Measurements from ENCODE around the gene SMC1B. TPM values are rescaled to one million over a fixed set of nuclear protein-coding genes. Genes with fewer than 3 reads are reported as not detected.
"Not testable (repeated sequence)": the region's sequence is repeated elsewhere in the genome, so short reads cannot be mapped to it uniquely, and the experiment has no call there.

Gene SMC1B
- total RNA-seq, 1 donor from 2014 or later: 0.83 TPM

DNA sequence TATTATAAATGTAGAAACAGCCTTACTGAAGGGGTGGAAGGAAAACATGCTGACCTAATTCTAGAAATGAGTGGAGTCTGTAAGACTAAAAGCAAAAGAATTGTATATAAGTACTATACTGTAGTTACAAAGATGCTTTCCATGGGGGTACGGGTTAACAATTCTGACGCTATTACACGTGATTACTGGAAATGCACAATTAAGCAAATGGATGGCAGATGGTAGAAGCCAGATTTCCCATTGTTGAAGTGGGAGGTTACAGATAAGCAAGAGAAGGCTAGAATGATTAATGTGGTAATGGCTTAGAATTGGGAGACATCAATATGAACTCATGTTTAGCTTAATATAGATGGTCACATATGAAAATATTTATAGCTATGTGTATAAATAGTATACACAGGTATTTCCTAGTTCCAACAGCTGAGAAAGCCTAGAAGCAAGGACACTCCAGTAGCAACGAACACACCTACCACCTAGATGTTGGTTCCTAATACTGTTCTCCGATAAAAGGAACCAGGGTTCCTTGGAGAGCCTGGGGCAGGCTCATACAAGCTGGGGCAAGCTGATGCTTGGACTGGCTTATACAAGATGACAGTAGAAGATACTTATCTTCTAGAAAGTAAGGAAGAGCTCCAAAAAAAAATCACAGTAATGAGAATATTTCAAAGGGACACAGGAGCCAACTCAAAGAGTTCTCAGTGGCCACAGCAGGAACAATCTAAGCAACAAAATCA, 13.5 kb downstream of the SMC1B start:
- H3K27me3 Mint-ChIP-seq (ENCODE audit: insufficient read depth): peaks cover 13% of the 10 kb centered on the region
- intact Hi-C loops (cut with micrococcal nuclease): no loop called here
- H3K9me3 Mint-ChIP-seq: no peaks in the 10 kb centered on the region
- no peak for DNase-seq (ENCODE audit: low spot score)
- no peak overlapping the region for H3K4me3 Mint-ChIP-seq
- no peaks in the 10 kb centered on the region for H3K4me1 Mint-ChIP-seq (ENCODE audit: low read depth)
- no peak overlapping the region for H3K27ac Mint-ChIP-seq
- H3K36me3 Mint-ChIP-seq (ENCODE audit: low read depth): no peaks in the 10 kb centered on the region

DNA sequence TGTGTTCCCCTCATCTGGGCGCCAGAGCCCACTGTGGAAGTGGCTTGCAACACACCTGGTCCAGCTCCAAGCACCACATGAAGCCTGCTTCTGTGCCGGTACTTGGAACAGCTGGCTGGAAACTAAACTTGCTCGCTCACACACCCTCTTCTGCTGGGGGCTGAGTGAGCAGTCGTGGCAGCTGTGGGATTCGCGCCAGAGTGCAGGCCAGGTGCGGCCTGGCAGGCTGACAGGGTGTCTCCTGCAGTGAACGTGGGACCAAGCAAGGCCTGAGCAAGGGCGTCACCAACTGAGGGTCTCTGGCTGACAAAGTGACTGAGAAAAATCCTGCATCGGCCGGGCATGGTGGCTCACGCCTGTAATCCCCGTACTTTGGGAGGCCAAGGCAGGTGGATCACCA, 15.2 kb downstream of the SMC1B start:
- no peak overlapping the region for H3K27ac Mint-ChIP-seq
- peaks cover 10% of the 10 kb centered on the region for H3K27me3 Mint-ChIP-seq (ENCODE audit: insufficient read depth)
- no peaks in the 10 kb centered on the region for H3K36me3 Mint-ChIP-seq (ENCODE audit: low read depth)
- DNase-seq (ENCODE audit: low spot score): no peak
- H3K9me3 Mint-ChIP-seq: no peaks in the 10 kb centered on the region
- H3K4me1 Mint-ChIP-seq (ENCODE audit: low read depth): no peaks in the 10 kb centered on the region
- H3K4me3 Mint-ChIP-seq: no peak overlapping the region
- intact Hi-C loops (cut with micrococcal nuclease): no loop called here

DNA sequence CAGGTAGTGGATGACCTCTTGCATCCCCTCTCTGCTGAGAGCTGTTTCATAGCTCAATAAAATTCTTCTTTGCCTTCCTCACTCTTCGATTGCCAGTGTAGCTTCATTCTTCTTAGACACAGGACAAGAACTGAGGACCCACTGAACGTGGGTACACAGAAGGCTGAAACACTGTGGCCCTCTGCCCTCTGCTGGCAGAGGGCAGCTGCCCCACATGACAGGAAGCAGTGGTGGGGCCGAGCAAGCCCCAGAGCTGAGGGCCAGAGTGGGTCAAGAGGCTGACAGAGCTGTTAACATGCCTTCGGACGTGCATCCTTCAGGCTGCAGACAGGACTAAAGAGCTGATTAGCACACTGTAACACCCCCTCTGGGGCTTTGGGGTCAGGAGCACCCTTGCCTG, 15.6 kb downstream of the SMC1B start:
- Mint-ChIP-seq H3K27ac (no peak overlapping the region), H3K4me1 (ENCODE audit: low read depth) (no peaks in the 10 kb centered on the region), H3K36me3 (ENCODE audit: low read depth) (no peaks in the 10 kb centered on the region), H3K27me3 (ENCODE audit: insufficient read depth) (peaks cover 10% of the 10 kb centered on the region), H3K4me3 (no peak overlapping the region), H3K9me3 (no peaks in the 10 kb centered on the region)
- DNase-seq (ENCODE audit: low spot score): no peak
- intact Hi-C loops (cut with micrococcal nuclease): loop anchor here (2.0 kb wide), 1 partner anchor 129 kb away; no protein-coding TSS in a partner anchor

DNA sequence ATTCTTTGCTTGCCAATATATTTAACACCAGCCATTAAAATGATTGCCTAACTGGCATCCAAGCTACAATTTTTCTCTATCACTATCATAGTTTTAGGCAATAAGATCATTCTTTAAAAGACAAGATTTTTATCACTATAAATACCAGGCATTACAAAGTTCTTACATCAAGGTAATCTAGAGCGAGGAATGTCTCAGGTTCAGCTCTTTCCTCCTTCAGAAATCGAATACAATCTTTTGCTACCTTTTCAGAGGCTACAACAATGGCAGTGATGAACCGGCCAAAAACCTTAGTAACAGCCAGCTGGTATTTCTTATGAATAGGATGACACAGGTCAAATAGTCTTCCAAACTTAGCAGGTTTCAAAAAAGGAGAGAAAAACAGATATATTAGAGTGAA, 23.9 kb downstream of the SMC1B start:
- H3K4me1 Mint-ChIP-seq (ENCODE audit: low read depth): no peaks in the 10 kb centered on the region
- H3K9me3 Mint-ChIP-seq: no peaks in the 10 kb centered on the region
- H3K4me3 Mint-ChIP-seq: no peak overlapping the region
- peaks cover 17% of the 10 kb centered on the region for H3K27me3 Mint-ChIP-seq (ENCODE audit: insufficient read depth)
- intact Hi-C loops (cut with micrococcal nuclease): no loop called here
- no peak overlapping the region for H3K27ac Mint-ChIP-seq
- no peaks in the 10 kb centered on the region for H3K36me3 Mint-ChIP-seq (ENCODE audit: low read depth)
- DNase-seq (ENCODE audit: low spot score): no peak

DNA sequence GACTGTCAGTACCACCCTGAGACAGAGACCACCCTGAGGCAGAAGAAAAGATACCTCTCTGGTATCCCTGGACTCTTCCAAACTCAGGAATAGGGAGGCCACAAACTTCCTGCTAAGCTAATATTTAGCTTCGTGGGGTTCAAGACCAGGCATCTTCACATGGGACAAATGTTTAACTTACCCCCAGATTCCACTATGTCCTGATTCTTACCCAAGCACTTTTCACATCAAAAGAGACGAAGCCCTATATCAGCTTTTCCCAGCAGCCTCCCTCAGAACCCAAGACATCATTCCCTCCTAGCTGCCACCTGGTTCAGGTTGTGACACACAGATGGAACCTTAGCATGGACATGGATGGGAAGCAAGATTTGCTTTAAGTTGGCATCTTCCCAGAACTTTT, 32.1 kb downstream of the SMC1B start:
- no peak overlapping the region for H3K4me3 Mint-ChIP-seq
- H3K4me1 Mint-ChIP-seq (ENCODE audit: low read depth): no peaks in the 10 kb centered on the region
- no peak overlapping the region for H3K27ac Mint-ChIP-seq
- H3K36me3 Mint-ChIP-seq (ENCODE audit: low read depth): no peaks in the 10 kb centered on the region
- no peaks in the 10 kb centered on the region for H3K9me3 Mint-ChIP-seq
- no peak for DNase-seq (ENCODE audit: low spot score)
- intact Hi-C loops (cut with micrococcal nuclease): no loop called here
- peaks cover 24% of the 10 kb centered on the region for H3K27me3 Mint-ChIP-seq (ENCODE audit: insufficient read depth)

DNA sequence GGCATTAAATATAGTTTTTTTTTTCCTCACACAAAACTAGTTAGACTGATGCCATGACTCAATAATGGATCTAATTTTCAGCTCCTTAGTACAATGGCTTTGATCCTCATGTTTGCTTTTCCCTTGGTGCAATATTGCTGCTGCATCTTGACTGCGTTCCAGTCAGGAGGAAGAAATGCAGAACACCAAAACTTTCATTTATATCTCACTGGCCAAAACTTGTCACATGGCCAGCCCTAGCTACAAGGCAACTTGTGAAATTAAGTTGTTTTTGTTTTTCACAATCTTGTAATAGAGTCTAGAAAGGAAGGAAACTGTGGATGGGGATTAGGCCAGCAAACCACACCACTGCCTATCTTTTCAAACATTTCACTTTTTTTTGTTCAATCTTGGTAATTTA, 36.7 kb downstream of the SMC1B start:
- no peaks in the 10 kb centered on the region for H3K9me3 Mint-ChIP-seq
- peaks cover 21% of the 10 kb centered on the region for H3K27me3 Mint-ChIP-seq (ENCODE audit: insufficient read depth)
- no peak overlapping the region for H3K27ac Mint-ChIP-seq
- H3K4me3 Mint-ChIP-seq: no peak overlapping the region
- intact Hi-C loops (cut with micrococcal nuclease): no loop called here
- no peaks in the 10 kb centered on the region for H3K36me3 Mint-ChIP-seq (ENCODE audit: low read depth)
- DNase-seq (ENCODE audit: low spot score): no peak
- no peaks in the 10 kb centered on the region for H3K4me1 Mint-ChIP-seq (ENCODE audit: low read depth)

DNA sequence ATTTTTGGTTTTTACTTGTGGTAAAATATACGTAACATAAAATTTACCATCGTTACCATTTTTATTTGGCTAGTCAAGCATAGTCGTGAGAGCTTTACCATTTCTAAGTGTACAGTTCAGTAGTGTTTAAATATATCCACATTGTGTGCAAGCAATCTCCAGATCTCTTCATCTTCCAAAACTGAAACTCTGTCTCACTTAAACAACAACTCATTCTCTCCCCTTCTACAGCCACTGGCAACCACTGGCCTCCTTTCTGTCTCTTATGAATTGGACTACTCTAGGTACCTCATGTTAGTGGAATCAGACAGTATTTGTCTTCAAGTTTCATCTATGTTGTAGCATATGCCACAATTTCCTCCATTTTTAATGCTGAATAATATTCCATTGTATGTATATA, 37.4 kb downstream of the SMC1B start:
- intact Hi-C loops (cut with micrococcal nuclease): no loop called here
- Mint-ChIP-seq H3K9me3 (no peaks in the 10 kb centered on the region), H3K27me3 (ENCODE audit: insufficient read depth) (peaks cover 21% of the 10 kb centered on the region), H3K4me3 (no peak overlapping the region), H3K27ac (no peak overlapping the region), H3K4me1 (ENCODE audit: low read depth) (no peaks in the 10 kb centered on the region), H3K36me3 (ENCODE audit: low read depth) (no peaks in the 10 kb centered on the region)
- DNase-seq (ENCODE audit: low spot score): no peak

DNA sequence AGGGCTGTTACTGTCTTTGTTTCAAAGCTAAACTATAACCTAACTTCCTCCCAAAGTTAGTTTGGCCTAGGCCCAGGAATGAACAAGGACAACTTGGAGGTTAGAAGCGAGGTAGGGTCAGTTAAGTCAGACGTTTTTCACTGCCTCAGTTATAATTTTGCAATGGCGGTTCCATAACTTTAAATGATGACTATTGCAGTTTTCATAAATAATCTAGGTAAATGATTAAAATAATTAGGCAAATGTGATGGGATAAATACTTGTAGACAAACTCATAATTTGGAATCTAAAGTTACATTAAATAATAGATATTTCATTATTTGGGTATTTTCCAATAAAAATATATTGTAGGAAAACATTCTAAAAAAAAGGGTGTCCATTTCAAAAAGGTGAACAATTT, 39.8 kb downstream of the SMC1B start:
- DNase-seq (ENCODE audit: low spot score); intact Hi-C loops (cut with micrococcal nuclease); H3K4me3 Mint-ChIP-seq; H3K4me1 Mint-ChIP-seq (ENCODE audit: low read depth); H3K27ac Mint-ChIP-seq; H3K36me3 Mint-ChIP-seq (ENCODE audit: low read depth); H3K9me3 Mint-ChIP-seq: not testable (repeated sequence)
- peaks cover 16% of the 10 kb centered on the region for H3K27me3 Mint-ChIP-seq (ENCODE audit: insufficient read depth)

DNA sequence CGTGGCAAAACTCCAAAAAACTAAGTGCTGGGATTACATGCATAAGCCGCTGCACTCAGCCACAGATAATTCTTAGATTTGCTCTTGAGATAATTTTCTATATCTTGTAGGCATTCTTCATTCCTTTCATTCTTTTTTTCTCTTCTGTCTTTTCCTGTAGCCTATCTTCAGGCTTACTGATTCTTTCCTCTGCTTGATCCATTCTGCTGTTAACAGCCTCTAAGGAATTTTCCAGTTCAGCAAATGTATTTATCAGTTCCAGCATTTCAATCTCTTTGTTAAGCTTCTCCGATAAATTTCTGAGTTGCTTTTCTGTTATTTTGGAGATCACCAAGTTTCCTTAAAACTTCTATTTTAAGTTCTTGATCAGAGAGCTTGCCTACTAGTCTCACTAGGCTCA, 46.7 kb downstream of the SMC1B start:
- Mint-ChIP-seq H3K27ac (no peak overlapping the region), H3K4me3 (no peak overlapping the region), H3K27me3 (ENCODE audit: insufficient read depth) (peaks cover 12% of the 10 kb centered on the region), H3K4me1 (ENCODE audit: low read depth) (no peaks in the 10 kb centered on the region), H3K36me3 (ENCODE audit: low read depth) (no peaks in the 10 kb centered on the region), H3K9me3 (peaks cover 7% of the 10 kb centered on the region)
- DNase-seq (ENCODE audit: low spot score): no peak
- intact Hi-C loops (cut with micrococcal nuclease): no loop called here

DNA sequence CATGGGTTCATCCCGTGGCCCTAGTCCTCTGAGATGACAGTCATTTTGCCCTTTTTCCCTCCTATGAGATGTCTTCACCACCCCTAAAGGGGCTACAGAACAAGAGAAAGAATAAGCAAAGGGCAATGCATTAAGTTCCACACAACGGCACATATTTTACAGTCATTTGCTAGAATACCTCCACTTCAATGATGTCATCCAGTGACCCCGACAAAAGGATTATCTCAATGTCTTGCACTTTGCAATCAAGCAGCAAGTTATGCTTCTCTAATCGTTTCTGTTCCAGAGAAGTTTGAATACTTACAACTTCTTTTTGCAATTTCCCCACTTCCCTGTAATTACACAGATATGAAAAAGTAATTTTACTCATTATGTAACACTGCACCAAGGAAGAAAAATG, 53.8 kb downstream of the SMC1B start:
- H3K4me3 Mint-ChIP-seq: no peak overlapping the region

DNA sequence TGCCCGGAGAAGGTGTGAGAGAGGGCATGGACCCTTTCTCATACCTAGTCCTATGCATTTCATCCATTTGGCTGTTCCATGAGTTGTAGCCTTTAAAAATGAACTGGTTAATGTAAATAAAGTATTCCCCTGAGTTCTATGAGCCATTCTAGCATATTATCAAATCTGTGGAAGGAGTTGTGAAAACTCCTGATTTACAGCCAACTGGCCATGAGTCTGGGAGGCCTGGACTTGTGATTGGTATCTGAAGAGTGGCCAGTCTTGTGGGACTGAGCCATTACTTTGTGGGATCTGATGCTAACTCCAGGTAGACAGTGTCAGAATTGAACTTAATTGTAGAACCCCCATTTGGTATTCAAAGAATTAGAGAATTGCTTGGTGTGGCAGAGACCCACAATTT, 55.3 kb downstream of the SMC1B start:
- Mint-ChIP-seq H3K27ac (no peak overlapping the region), H3K27me3 (ENCODE audit: insufficient read depth) (peaks cover 3% of the 10 kb centered on the region), H3K4me3 (no peak overlapping the region), H3K9me3 (no peaks in the 10 kb centered on the region), H3K36me3 (ENCODE audit: low read depth) (peaks cover 3% of the 10 kb centered on the region), H3K4me1 (ENCODE audit: low read depth) (no peaks in the 10 kb centered on the region)
- DNase-seq (ENCODE audit: low spot score): no peak
- intact Hi-C loops (cut with micrococcal nuclease): no loop called here

More for the DNA sequence above, 53.8 kb downstream of the SMC1B start:
- Mint-ChIP-seq H3K9me3 (no peaks in the 10 kb centered on the region), H3K27ac (no peak overlapping the region), H3K36me3 (ENCODE audit: low read depth) (peaks cover 3% of the 10 kb centered on the region), H3K27me3 (ENCODE audit: insufficient read depth) (peaks cover 7% of the 10 kb centered on the region), H3K4me1 (ENCODE audit: low read depth) (no peaks in the 10 kb centered on the region)
- DNase-seq (ENCODE audit: low spot score): no peak
- intact Hi-C loops (cut with micrococcal nuclease): no loop called here

DNA sequence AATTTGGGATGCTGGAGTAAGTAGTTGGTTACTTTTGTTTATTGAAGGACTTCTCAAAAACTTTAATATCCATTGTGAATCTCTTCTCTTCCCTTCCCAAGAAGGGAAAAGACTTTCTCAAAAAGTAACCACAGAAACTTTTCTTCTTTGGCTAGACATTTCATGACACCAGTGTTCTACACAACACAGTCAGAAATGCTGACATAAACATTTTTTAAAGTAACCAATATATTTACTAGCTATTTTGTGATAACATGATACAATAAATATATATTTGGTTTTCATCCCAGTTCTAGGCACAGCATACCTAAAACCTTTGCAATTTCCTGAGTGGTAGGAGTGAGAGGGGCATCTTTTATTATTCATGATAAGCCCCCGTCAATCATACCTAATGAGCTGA, 55.9 kb downstream of the SMC1B start:
- Mint-ChIP-seq H3K27ac (no peak overlapping the region), H3K9me3 (no peaks in the 10 kb centered on the region), H3K36me3 (ENCODE audit: low read depth) (peaks cover 3% of the 10 kb centered on the region), H3K4me1 (ENCODE audit: low read depth) (no peaks in the 10 kb centered on the region), H3K4me3 (no peak overlapping the region), H3K27me3 (ENCODE audit: insufficient read depth) (peaks cover 1% of the 10 kb centered on the region)
- DNase-seq (ENCODE audit: low spot score): no peak
- intact Hi-C loops (cut with micrococcal nuclease): no loop called here

DNA sequence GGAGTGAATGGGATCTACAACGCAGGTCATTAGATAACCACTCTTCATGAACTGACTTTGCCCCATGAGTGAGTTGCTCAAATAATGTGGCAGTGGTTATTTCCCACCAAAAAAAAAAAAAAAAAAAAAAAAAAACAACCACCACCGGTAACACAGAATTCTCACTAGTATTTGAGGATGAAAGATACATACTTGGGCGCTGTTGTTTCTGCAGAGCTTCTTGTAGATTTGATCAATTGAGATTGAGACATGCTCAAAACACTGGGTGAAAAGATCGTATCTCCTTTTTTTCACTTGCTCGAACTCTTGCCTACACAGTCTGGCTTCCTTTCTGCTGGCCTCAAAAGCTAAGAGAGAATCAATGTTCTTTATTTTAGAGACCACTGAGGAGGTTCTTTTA, 59.6 kb downstream of the SMC1B start:
- intact Hi-C loops (cut with micrococcal nuclease): no loop called here
- no peaks in the 10 kb centered on the region for H3K4me1 Mint-ChIP-seq (ENCODE audit: low read depth)
- no peak overlapping the region for H3K4me3 Mint-ChIP-seq
- H3K27me3 Mint-ChIP-seq (ENCODE audit: insufficient read depth): no peaks in the 10 kb centered on the region
- no peaks in the 10 kb centered on the region for H3K9me3 Mint-ChIP-seq
- DNase-seq (ENCODE audit: low spot score): no peak
- peaks cover 7% of the 10 kb centered on the region for H3K36me3 Mint-ChIP-seq (ENCODE audit: low read depth)
- H3K27ac Mint-ChIP-seq: no peak overlapping the region

DNA sequence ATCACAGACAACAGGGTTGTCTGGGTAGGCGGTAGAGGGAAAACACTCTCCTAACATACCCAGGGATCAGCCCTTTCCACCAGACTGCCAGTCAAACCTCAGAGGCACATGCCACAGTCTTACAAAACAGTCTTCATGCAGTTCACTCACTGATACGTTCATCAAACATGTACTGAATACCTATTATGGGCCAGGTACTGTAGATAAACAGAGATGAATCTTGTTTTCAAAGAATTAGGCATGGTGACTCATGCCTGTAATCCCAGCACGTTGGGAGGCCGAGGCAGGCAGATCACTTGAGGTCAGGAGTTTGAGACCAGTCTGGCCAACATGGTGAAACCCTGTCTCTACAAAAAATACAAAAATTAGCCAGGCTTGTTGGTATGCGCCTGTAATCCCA, 60.6 kb downstream of the SMC1B start:
- H3K27me3 Mint-ChIP-seq (ENCODE audit: insufficient read depth); intact Hi-C loops (cut with micrococcal nuclease); DNase-seq (ENCODE audit: low spot score); H3K4me1 Mint-ChIP-seq (ENCODE audit: low read depth); H3K36me3 Mint-ChIP-seq (ENCODE audit: low read depth); H3K27ac Mint-ChIP-seq; H3K4me3 Mint-ChIP-seq; H3K9me3 Mint-ChIP-seq: not testable (repeated sequence)
